NCI-H2081 (cell line): ENCODE measurements around the gene UNC13C.

Experiments used
- DNase-seq, 2 experiments: peaks; one replicate each; lab custom pipeline; 2025; lab: John Stamatoyannopoulos, UW

The UNC13C gene

DNA sequence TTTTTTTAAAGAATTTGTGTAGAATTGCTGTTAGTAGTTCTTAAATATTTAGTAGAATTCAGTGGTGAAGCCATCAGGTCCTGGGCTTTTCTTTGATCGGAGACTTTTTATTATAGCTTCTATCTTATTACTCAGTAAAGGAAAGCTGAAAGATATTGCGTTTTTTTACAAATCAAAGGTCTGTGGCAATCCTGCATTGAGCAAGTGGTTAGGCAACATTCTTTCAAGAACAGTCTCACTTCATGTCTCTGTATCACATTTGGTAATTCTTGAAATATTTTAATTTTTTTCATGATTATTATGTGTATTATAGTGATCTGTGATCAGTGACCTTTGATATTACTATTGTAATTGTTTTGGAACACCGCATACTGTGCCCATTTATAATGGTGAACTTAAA, 140.8 kb downstream of the UNC13C start:
- no peak for DNase-seq

- DNase-seq, result no peak
Measured at GRCh38 chr15:54120949-54121463, 142.8 kb downstream of the UNC13C start.

GRCh38 chr15:54127574-54127973, 149.3 kb downstream of the UNC13C start:
- no peak for DNase-seq

GRCh38 chr15:54131410-54131809, 153.2 kb downstream of the UNC13C start:
- no peak for DNase-seq

- DNase-seq, result no peak
Measured at GRCh38 chr15:54149115-54149531, 170.9 kb downstream of the UNC13C start.

DNA sequence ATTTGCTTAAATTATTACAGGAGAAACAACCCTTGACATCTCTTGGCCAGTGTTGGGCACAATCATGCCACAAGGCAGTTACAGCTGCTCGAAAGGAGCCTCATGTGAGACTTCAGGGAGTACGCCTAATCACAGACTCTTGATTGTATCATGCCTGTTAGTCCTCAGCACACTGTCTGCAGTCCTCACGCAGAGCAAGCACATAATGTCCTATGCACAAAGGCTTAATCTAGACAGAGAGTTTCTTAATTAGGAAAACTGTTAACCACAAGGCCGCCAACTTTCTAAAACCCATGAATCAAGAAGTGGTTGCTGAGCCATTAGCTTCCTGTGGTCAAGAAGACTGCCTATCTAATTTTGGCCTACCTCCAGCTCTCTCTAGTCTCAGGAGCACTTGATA, 172.0 kb downstream of the UNC13C start:
- no peak for DNase-seq

DNA sequence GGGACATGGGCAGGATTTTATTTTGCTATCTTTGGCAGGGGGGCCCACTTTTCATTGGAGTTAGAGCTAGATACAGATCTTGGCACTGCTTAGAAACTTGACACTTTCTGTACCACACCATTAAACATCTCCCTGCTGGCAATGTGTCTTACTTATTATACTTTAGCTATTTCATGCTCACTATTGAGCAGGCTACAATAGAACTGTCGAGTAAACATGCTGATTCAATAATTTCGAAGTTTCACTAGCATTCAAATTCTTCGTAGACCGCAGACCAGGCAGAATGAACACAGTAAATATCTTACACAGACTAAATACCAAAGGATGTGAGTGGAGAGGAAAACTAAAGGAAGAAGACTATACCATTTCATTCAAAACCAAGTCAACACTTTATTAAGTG, 180.8 kb downstream of the UNC13C start:
- no peak for DNase-seq

DNA sequence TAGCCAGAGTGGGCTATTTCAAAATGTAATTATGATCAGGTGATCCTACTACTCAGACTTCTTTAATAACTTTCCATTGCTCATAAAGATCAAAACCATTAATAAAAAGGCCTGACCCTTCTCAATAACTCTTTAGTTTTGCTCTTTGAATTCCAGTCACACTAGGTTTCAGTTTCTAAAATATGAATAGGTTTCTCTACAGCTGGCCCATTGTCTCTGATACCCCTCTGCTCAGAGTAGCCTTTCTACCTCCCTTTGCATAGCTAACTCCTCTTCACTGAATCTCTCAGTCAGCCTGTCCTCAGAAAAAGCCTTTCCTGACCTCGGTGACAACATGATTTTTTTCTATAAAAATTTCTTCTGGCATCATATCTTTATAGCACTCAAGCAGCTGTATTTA, 209.1 kb downstream of the UNC13C start:
- DNase-seq, result no peak

DNA sequence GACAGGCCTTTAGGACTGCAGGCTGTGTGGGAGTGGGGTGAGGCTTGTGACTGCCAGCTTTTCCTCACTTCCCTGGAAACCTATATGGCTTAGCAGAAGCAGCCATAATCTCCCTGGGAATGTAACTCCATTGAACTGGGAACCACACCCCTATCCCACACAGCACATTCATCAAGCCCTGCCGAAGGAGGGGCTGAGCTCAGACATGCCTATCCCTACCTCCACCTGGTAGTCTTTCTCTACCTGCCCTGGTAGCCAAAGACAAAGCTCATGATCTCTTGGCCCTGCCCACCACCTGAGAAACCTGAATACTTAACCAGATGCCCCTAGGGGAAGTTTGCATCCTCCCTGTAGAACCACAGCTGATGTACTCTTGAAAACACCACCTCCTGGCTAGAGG, 219.8 kb downstream of the UNC13C start:
- DNase-seq, result no peak

DNA sequence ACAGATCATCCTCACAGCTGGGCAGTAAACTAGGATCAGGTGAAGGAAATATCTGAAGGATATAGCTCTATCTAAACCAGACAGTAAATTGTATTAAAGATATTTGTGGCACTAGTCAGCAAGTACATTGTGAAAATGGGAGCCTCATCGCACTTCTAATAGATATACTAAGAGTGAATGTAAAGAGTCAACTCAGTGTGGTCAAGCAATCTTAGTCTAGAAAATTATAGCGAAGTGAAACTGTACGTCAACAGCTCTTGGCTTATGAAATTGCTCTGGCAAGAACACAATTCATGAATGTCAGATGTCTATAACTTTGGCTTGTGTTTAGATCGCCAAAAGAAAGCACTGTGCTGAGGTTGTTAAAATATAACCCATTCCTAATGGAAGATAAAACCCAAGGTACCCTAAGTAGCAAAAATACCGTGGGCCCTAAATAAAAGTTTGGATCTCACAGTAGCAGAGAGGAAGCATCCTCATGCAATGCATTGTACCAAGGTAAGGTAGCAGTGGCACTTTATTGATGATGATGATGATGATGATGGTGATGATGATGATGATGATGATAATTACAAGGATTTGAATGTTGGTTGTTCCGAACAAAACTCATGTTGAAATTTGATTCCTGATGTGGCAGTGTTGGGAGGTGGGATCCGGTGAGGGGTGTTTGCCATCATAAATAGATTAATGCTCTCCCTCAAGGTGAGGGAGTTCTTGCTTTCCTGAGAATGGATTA, 228.5 kb downstream of the UNC13C start:
- DNase-seq, result no peak

GRCh38 chr15:54208786-54209185, 230.5 kb downstream of the UNC13C start:
- no peak for DNase-seq

DNA sequence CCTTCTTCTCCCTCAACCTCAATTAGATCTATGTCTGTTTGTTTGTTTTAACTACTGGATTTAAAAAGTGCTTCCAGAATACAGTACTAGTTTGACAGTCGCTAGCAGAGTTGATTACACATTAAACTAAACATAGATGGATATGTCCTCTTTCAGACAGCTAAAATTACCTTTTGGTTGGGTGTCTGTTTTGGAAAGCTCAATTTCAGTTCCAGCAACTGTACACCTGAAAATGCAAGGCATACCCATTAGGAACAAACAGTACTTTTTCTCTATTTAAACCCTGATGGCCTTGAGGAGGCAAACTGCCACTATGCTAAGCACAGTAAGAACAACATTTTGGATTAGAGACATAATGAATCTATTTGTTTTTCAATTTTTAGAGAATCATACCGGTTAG, 234.4 kb downstream of the UNC13C start:
- no peak for DNase-seq

DNA sequence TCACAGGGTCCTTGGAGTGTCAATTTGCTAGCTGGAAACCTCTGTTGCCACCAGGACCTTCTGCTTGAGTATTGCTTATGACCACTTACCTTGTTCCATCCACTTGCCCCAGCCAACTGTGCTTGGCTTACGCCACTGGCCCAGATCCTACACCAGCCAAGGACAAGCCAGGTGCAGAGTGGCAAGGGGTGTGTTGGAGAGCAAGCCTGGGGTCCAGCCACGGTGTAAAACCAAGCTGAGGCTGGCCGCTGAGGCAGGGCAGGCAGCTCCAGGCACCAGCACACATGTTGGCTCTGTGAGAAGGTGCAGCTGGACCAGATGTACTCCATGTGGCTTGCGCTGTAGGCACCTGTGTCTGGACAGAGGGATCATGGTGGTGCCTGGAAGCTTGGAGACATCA, 248.2 kb downstream of the UNC13C start:
- no peak for DNase-seq

DNA sequence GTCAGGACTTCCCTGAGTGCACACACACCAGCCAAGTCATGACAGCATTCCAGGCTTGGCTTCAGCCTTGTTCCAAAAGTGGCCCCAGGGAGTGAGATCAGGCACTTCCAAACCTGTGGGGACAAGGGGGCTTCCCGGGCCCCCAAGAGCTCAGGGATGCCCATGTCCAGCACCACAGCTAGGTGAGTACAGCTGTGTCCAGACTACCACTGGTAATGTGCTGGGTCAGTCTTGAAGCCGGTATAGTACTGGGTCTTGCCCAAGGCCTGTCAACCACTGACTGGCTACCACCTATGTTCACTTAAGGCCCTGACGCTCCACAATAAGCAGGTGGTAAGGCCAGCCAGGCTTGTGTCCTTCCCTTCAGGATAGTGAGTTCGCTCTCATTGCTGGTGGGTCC, 249.3 kb downstream of the UNC13C start:
- no peak for DNase-seq

- no peak for DNase-seq
Measured at GRCh38 chr15:54250326-54250725, 272.1 kb downstream of the UNC13C start.

DNA sequence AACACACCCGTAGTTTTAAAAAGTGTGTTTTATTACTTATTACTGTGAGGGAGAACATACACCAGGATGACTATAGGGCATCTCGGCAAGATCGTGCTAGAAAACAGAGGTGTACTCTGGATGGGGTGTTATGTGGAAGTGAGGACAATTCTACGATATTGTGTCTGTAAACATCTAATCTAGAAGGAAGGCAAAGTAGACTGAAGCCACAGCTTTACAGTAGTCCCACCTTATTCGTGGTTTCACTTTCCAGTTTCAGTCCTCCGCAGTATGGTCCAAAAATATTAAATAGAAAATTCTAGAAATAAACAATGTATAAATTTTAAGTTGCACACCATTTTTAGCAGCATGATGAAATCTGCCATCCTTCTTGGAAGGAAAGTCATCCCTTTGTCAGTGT, 277.9 kb downstream of the UNC13C start:
- DNase-seq, result no peak

GRCh38 chr15:54273928-54274327, 295.7 kb downstream of the UNC13C start:
- DNase-seq, result no peak

GRCh38 chr15:54277834-54278233, 299.6 kb downstream of the UNC13C start:
- no peak for DNase-seq

DNA sequence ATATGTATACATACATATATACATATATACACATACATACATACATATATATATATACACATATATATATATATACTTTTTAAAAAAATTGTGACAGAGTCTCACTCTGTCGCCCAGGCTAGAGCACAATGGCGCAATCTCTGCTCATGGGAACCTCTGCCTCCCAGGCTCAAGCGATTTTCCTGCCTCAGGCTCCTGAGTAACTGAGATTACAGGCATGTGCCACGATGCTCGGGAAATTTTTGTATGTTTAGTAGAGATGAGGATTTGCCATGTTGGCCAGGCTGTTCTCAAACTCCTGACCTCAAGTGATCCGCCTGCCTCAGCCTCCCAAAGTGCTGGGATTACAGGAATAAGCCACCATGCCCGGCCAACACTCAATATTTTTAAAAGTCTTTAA, 302.5 kb downstream of the UNC13C start:
- DNase-seq, result no peak

DNA sequence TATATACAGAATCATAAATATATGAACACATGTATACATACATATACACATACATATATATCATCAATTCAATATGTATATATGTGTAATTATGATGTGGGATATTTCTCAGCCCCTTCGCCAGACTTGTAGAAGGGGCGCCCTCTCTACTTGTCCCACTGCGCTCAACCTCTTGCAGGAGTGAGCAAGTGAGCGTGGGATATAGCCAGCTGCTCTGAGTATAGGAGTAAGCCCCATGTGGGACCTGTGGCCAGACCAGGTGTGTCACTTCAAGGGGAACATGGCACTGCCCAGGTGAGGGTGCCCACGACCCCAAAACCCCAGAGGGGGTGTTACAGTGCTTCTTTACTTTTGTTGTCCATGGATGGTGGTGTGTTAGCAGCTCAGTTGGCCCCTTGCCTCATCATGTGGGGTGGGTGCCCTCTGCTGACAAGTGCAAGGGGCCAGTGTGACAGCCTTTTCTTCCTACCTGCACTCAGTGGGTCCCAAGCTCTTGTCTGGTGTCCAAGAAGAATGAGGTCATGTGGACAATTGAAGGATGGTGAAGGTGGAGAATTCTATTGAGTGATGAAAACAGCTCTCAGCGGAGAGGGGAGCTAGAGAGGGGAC, 304.1 kb downstream of the UNC13C start:
- DNase-seq, result no peak

DNA sequence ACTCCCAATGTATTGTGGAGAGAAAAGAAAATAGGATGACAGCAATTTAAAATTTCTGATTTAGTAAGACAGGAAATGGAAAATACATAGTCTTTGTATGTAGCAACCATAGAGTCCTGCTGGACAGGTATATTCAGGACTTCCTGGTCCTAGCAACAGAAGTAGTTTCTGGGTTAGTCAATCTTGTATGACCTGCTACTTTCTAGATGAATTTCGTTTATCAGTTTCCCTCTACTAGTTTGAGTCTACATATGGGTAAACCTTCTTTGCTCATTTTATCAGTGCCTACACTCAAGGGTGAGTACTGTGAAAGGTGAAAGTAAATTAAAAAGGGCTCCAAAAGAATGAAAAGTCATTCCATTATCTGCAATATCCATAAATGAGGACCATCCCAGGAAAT, 309.8 kb downstream of the UNC13C start:
- DNase-seq, result no peak

DNA sequence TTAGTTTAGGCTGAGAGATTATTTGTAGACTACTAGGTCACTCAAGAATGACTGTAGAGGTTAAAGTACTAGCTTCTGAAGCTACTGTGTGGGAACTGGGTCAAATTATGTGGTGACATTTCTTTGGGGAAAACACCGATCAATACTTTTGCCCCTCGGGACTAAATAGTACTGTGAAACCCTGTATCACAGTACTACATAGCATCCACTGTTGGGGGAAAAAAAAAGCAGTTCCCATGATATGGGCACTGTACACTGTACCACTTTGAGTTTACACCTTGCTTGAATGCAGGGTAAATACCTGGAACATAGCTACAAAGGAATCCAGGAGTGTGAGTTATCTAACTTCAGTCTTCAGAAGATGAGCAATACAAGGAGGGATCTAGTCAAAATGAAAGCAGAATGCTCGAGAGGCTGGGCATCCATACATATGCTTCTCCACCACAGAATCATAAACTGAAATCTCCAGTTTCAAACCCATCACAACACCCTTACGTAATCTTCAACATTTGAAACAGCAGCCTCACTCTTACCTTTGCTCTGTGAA, 311.4 kb downstream of the UNC13C start:
- no peak for DNase-seq

DNA sequence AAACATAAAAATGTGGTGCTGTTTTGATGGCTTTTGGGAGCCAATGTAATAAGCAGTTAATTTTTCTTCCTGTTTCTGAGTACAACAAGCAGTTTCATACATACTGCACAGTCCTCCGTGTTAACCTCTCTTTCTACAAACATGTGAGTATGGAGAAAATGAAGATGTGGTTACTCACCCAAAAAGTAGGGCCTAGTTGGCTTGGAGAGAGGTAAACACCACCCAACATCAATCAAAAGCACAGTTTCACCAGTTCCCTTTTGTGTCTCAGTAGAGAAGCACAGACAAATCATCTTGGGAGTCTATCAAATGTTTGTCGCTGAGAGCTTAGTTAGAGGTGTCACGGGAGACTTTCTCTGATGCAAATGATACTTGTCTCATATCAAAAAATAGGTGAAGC, 320.2 kb downstream of the UNC13C start:
- no peak for DNase-seq

GRCh38 chr15:54304321-54304720, 326.1 kb downstream of the UNC13C start:
- no peak for DNase-seq
